Femur (tissue), 1 donor: ENCODE data around the gene ZMYM2.
A peak's percentile ranks its signal among the peaks of the same experiment; 100 is the strongest.
"Not testable (repeated sequence)": the region's sequence is repeated elsewhere in the genome, so short reads cannot be mapped to it uniquely, and the experiment has no call there.

ENCODE experiments used
- DNase-seq: peaks from one replicate; pipeline ENCODE4 v3.0.0-alpha.2; 2017

The ZMYM2 gene

DNA sequence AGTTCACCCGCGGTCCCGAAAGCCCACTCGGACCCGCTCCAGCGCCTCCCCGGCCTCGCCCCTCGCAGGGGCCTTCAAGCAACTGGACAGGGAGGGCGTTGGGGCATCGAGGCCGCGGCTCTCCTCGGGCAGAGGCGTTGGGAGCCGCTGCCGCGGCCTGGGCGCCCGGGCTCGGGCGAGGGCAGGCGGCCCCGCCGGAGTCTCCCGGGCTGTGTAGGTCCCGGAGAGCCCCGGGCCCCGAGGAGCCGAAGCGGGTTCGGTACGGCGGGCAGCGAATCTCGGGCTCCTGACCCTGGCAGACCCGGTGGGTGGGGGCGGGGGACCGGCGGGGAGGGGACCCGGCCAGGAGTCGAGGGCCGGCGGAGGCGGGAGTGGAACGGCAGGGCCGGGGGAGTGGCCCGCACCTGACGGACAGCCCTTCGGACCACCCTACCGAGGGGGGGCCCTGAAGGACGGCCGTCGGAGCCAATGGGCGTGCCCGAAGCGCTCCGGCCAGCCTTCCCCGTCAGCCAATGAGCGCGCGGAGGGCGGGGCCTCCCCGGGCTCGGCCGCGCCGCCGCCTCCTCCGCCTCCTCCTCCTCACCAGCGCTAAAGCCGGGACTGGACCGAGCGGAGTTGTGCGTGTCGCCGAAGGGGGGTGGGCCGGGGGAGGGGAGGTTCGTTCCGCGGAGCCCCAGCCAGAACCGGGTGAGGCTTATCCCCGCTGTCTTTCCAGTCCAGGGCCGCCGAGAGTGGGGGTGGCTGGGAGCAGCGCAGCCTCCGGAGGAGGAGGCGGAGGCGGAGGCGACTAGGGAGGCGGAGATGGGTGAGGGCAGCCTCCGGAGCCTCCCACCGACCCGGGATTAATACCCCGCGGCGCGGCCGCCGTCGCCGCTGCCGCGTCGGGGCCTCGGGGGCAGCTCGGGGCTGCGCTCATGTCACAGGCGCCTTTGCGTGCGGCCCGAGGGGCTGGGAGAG, at the start of gene ZMYM2:
ZMYM2 (plus strand) TSS at position 573 of the 957 bp plus-strand sequence. CDS start 34,346 bp downstream, outside the sequence.
- peak; percentile 99 for DNase-seq

DNA sequence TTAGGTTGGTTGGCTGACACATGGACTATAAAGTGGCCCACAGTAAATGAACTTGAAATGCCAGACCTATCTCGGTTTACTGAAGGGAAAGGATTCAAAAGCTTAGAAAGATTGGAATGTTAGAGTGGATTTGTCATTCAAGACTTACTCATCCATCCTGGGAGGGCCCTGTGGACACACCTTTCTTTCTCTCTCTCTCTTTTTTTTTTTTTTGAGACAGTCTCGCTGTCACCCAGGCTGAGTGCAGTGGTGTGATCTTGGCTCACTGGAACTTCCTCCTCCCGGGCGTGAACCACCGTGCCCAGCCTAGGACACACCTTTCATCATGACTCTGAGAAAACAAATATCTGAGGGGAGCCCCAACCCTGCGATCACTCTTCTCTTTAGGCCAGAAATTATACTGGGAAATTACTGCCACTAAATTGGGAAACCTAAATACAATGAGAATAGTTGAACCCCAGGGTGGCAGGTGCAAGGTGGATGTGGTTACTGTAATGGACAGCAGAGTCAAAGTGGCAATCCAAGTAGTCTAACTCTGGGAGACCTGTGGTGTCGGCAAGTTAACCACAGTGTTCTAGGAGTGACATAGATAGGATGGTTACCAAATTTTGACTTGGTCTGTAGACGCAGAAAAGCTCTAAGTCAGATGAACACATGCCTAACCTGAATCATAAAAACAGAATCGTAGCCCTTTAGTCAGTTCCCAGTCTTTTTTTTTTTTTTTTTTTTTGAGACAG, 48.0 kb upstream of the ZMYM2 start:
- DNase-seq, result no peak

DNA sequence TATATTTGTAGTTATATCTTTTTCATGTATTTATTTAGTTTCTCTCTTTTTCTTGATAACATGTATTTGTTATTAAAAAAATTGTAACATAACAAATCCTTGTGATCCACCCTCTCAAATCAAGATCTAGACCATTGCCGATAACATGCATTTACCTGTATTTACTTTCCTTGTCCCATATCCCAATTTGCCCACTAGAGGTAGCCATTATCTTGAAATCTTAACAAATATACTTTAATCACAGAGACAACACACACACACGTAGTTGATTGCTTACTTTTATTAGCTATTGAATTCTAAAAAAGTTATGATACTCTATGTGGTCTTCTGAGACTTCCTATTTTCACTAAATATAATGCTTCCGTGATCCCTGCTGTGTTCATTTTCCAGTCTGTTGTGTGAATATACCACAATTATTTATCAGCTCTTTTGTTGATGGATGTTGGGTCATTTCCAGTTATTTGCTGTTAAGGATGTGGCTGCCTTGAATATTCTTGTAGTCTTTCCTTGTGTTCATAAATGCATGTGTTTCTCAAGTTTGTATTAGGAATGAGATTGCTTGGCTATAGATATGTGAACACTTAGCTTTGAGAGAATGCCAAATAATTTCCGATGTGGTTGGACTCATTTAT, 31.3 kb upstream of the ZMYM2 start:
- DNase-seq, result no peak

GRCh38 chr13:19940106-19940505, 18.4 kb upstream of the ZMYM2 start:
- DNase-seq, result no peak

GRCh38 chr13:19950374-19950773, 8.2 kb upstream of the ZMYM2 start:
- DNase-seq, result no peak

DNA sequence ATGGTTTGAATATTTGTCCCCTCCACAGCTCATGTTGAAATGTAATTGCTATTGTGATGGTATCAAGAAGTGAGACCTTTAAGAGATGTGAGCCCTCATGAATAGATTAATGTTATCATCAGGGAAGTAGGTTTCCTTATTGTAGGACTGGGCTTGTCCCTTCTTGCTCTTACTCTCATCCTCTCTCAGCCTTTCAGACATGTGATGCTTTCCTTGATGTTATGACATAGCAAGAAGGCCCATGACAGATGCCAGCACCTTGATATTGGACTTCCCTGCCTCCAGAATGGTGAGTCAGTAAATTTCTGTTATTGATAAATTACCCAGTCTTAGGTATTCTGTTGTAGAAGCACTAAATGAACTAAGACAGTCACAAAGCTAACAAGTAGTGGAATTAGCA, 5.7 kb upstream of the ZMYM2 start:
- no peak for DNase-seq

DNA sequence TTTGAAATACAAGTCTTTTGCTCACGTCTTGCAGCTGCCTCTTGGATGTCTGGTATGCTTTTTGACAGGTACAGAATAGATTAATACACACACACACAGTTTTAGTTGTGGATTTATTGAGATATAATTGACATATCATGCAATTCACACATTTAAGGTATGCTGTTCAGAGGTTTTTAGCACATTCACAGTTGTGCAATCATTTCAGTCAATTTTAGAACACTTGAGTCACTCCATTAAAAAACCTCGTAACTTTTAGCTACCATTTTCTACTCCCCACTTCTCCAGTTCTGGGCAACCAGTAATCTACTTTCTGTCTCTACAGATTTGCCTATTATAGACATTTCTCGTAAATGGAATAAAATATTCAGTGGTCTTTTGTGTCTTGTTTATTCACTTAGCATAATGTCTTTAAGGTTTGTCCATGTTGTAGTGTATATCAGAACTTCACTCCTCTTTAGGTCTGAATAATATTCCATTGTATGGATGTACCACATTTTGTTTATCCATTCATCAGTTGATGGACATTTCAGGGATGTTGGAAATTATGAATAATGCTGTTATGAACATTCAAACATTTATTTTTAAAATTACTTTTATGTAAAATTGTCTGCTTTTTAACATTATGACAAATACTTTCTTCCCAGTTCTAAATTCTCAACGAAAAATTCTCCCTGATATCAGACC, 2.5 kb upstream of the ZMYM2 start:
- no peak for DNase-seq

DNA sequence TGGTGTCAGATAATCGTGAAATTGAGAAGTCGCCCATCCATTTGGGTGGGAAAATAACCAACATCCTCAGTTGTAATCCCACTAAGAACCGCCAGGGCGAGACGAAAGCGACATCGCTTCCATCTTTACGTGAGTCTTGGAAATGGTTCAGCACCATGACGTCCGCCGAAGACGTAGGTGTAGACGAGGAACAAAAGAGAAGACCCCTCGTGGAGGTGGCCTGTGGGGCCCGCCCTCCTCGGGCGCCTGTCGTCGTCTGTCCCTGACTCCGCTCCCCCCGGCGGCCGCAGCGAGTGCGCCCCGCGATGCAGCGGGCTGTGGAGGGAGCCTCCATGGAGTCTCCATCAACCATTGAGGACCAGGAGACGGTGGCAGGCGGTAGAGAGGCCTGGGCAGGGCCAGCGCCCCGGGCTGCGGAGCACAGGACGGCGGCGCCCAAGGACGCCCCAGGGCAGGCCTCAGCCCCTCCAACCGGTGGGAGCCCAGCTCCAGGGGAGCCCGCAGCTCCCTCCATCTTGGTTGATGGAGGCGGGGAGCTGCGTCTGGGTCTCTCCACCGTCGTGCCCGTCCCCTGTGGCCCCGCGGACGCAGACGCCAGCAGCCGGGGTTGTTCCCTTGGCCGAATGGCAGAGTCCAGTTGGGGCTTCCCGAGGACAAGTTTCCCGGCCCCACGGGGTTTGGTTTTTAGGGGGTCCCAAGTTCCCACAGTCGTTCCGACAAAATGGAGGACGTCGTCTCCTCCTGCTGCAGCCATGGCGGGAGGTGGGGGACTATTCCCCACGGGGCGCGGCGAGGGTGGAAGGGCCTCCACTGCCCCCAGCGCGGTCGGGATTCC, 990 bp upstream of the ZMYM2 start:
- peak; percentile 89 for DNase-seq

DNA sequence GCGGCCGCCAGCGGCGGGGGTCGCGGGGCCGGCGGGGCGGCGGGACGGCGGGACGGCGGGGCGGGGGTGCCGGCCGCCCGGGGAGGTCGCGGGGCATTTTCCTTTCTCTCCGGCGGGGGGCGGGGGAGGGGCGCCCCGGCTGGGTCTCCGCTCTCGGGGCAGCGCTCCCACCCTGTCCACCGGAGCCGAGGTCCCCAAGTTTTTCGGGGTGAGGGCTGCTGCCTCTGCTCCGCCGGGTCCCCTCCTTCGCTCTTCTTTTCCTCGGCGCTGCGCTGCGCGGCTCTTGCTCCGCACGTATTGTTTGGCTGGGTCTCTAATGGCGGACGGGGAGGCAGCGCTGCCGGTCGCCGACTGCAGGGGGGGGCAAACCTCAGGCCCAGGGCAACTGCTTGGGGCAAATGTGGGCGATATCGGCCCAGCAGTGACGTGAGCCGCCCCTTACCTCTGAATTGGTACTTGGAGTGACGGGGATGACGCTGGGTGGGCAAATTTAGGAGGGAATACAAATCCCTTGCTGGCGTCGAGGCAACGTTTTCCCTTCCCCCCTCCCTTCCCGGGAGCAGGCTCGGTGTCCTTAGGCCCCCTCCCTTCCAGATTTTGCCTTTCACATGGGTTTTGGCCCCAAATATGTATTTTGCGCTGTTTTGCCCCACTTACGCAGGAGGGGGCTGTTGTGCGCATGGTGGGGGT, 759 bp downstream of the ZMYM2 start:
- DNase-seq, result peak; percentile 73

DNA sequence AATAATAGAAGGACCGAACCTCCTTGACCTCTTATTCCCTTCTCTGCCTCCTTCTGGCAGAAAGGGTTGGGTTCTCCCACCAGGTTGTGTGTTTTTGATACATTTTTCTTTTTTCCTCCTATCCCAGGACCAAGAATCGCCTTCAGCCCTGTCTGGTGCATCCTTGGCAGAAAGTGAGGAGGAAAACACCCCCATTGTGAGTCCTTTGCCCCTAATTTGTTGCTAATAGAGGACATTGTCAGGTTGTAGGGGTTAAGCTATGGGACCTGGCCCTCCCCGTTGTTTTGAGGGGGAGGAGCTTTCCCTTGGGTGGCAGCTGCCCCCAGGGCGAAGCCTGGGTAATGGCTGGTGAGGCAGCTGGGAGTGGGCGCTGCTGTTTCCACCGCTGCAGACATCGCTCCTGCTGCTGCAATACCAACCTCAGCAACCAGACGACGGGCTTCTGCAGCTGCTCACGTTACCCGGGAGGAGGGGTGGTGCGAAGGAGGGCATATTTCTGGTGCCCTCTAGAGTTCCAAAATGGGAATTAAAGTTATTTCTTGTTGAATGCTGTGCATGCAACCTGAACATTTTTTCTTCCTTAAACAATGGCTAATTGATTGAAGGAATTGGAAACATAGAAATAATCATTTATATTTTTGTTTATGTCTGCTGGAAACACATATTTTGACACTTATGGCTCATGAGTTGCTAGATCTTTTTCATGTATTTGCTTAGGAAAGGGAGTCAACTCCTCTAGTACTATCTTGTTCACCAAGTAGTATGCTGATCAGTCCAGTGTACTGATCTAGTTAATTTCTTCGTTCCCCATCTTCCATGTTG, 1.5 kb downstream of the ZMYM2 start:
- DNase-seq, result peak; percentile 91

DNA sequence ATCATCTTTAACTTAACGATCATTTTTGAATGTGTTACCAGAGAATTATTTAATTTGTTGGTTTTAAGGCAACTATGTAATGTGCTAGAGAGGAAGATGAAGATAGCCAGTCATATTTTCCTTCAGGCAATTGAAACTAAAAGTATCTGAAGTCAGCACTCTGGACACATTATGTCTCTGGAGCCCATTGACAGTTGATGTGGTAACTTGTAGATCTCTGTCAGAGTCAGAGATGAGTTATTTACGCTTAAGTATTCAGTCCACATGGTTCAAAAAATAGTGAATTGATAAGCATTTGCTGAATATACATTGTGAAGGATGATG, 2.1 kb downstream of the ZMYM2 start:
- DNase-seq, result no peak

GRCh38 chr13:19961489-19961888, 3.0 kb downstream of the ZMYM2 start:
- DNase-seq, result no peak

GRCh38 chr13:19961924-19962323, 3.4 kb downstream of the ZMYM2 start:
- DNase-seq, result no peak

- DNase-seq, result no peak
Observed at GRCh38 chr13:19962894-19963293, 4.4 kb downstream of the ZMYM2 start.

GRCh38 chr13:19967621-19968020, 9.1 kb downstream of the ZMYM2 start:
- no peak for DNase-seq

DNA sequence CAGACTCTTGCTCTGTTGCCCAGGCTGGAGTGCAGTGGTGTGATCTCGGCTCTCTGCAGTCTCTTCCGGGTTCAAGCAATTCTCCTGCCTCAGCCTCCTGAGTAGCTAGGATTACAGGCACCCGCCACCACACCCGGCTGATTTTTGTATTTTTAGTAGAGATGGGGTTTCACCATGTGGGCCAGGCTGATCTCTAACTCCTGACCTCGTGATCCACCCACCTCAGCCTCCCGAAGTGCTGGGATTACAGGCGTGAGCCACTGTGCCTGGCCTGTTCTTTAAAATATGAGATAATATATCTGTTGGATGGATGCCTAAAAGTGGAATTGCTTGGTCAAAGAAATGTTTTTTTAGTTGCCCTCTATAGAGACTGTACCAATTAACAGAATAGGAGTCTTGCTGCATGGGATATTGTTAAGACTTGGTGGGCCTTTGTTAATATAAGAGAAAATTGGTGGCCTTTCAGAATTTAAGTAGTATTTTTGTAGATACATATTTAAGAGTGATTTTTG, 16.0 kb downstream of the ZMYM2 start:
- DNase-seq, result not testable (repeated sequence)

GRCh38 chr13:19978831-19979437, 20.4 kb downstream of the ZMYM2 start:
- no peak for DNase-seq

- DNase-seq, result no peak
Observed at GRCh38 chr13:19981685-19982238, 23.2 kb downstream of the ZMYM2 start.

DNA sequence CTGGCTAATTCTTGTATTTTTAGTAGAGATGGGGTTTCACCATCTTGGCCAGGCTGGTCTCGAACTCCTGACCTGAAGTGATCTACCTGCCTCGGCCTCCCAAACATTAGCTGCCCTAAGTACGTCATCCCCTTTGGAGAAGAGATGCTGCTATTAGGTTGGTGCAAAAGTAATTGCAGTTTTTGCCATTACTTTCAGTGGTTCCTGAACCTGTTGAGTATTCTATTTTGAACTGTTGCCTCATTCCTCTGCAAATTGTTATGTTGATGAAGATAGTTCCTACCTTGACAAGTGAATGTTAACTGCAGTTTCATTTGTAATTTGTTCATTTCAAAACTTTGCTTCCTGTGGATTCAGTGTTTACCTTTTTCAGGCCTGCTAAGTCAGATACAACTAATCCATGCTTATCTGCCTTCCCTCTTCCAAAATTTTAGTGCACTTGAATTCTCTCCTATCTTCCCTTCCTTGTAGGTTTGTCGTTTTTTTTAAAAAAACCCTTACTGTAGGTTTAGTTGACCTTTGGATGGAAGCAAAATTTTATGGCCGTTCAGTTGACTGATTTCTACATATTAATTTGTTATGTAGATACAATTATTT, 24.0 kb downstream of the ZMYM2 start:
- no peak for DNase-seq
